Activated CD8-positive, alpha-beta T cell treated with anti-CD3 and anti-CD28 coated beads, Interleukin-2, amount 10 ng/mL, durations not matched to agents 7 days and 5 days (primary cell): Measurements from ENCODE around the gene ITGB5. TPM values are rescaled to one million over a fixed set of nuclear protein-coding genes. Genes with fewer than 3 reads are reported as not detected.

Experiments
- microRNA-seq: library from miRNA; unstranded; fragments of <30 nt; microRNA quantifications from one replicate; pipeline ENCODE4 v1.2.0, GENCODE V29; 2022
- total RNA-seq, 2 experiments: library from RNA; stranded (reverse); gene quantifications; one replicate each; pipeline ENCODE4 v1.2.3, GENCODE V29; 2021

ITGB5 gene
- total RNA-seq, 2 experiments from 2014 or later = not detected

Small RNAs within 50 kb of the gene (microRNA-seq; reads per million reads assigned to microRNA genes)
- not detected for gene MIR544B

Other genes with a start within 250 kb of the ITGB5 start
- gene UMPS, start 156.9 kb downstream of the ITGB5 start, total RNA-seq = 10 to 100 TPM; 32.9 to 38.8 TPM
- not detected for gene MUC13, start 47.4 kb upstream of the ITGB5 start, total RNA-seq
- 10 to 100 TPM; 58.6 to 61.7 TPM for gene HEG1, start 168.6 kb upstream of the ITGB5 start, total RNA-seq